ENCODE results near the gene TSPAN18. TPM values are rescaled to one million over a fixed set of nuclear protein-coding genes. Genes with fewer than 3 reads are reported as not detected.

The TSPAN18 gene
- total and polyA plus RNA-seq, 9 donors = 2.1 to 35.3 (median 14.4) TPM

DNA sequence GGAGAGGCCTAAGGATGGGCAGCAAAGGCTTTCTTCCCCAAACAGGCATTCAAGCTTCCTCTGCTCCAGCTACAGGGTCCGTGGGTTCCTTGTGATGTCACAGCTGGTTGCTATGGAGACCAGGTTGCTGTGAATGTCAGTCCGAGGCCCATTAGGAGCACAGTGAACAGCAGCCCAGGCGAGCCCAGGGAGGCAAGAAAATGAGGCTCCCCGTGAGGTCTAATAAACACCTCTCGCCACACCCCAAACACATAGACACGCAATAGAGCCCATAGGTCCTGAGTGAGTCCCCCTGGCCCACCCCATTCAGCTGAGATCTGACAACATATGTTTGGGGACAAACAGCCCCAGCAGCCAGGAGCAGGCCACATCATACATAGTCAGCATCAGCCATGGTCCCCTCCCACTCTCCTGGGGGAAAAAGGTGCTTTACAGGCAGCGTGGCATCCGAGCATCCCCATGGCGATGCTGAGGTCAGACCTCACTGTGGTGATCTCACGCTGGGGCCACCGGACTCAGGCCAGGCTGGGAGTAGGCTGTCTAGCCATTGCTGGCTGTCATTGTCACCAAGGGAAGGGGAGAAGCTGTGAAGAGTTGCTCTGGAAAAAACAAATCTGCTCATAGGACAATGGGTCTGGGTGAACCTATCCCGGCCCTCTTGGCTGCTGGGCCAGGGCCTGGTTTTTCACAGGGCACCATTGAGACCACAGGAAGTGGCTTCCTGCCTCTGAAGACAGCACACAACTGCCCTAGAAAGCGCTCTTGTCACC, 247.1 kb downstream of the TSPAN18 start:
- intact Hi-C loops (cut with DNase I) = no loop called here
- H3K27ac ChIP-seq = no peak overlapping the region
- H3K9me3 ChIP-seq = no peaks in the 10 kb centered on the region
- H3K4me3 ChIP-seq = no peak overlapping the region
- no peaks in the 10 kb centered on the region for H3K36me3 ChIP-seq
- TF ChIP-seq CTCF (IDR thresholded peaks at IDR 0.05) (no peak), POLR2A (IDR thresholded peaks at IDR 0.05) (no peak), EP300 (IDR thresholded peaks at IDR 0.05) (no peak)
- DNase-seq = no peak
- H3K4me1 ChIP-seq (ENCODE audit: insufficient read depth) = no peaks in the 10 kb centered on the region
- no peaks in the 10 kb centered on the region for H3K27me3 ChIP-seq
- WGBS, 3 donors = 86 to 87% (median 87%) methylated on average over 13 of the region's 13 CpGs

GRCh38 chr11:44974402-44975000, 247.7 kb downstream of the TSPAN18 start:
- no peak for DNase-seq
- Histone ChIP-seq H3K27ac (no peak overlapping the region), H3K9me3 (no peaks in the 10 kb centered on the region), H3K4me1 (ENCODE audit: insufficient read depth) (no peaks in the 10 kb centered on the region), H3K4me3 (no peak overlapping the region), H3K36me3 (no peaks in the 10 kb centered on the region), H3K27me3 (no peaks in the 10 kb centered on the region)
- TF ChIP-seq EP300 (IDR thresholded peaks at IDR 0.05) = no peak
- no peak for TF ChIP-seq CTCF (IDR thresholded peaks at IDR 0.05)
- TF ChIP-seq POLR2A (IDR thresholded peaks at IDR 0.05) = no peak
- intact Hi-C loops (cut with DNase I) = no loop called here
- WGBS, 3 donors = 84 to 95% (median 91%) methylated on average over 12 of the region's 12 CpGs

- no peak overlapping the region for H3K27ac ChIP-seq
- no peaks in the 10 kb centered on the region for H3K9me3 ChIP-seq
- H3K36me3 ChIP-seq = no peaks in the 10 kb centered on the region
- H3K27me3 ChIP-seq = no peaks in the 10 kb centered on the region
- intact Hi-C loops (cut with DNase I) = no loop called here
- TF ChIP-seq CTCF (IDR thresholded peaks at IDR 0.05) = no peak
- no peak for TF ChIP-seq EP300 (IDR thresholded peaks at IDR 0.05)
- no peak for TF ChIP-seq POLR2A (IDR thresholded peaks at IDR 0.05)
- WGBS, 3 donors = 40 to 55% (median 52%) methylated on average over 5 of the region's 5 CpGs
- no peaks in the 10 kb centered on the region for H3K4me1 ChIP-seq (ENCODE audit: insufficient read depth)
- no peak overlapping the region for H3K4me3 ChIP-seq
- DNase-seq = no peak
These were observed 249.8 kb downstream of the TSPAN18 start for GRCh38 chr11:44976576-44976975.

DNA sequence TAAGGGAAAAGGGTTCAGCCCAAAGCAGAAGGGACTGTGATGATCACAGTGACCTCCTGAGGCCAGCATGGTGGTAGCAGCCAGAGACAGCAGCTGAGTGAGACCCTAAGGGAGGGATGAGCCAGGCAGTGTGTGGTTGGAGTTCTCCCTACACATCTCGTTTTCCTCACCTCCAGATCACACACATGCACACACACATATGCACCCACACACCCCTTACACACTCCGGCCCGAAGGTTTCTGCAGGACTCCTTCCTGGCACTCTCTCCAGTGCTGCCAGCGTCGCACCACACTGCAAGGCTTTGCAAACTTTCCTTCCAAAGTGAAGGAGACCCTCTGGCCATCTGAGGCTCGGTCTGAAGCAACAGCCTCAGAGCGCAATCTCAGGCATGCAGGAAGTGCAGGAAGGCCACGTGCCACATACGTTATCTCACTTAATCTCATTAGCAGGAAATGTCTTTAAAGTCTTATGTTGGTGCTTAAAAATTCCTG, 250.8 kb downstream of the TSPAN18 start:
- no peak for TF ChIP-seq EP300 (IDR thresholded peaks at IDR 0.05)
- TF ChIP-seq CTCF (IDR thresholded peaks at IDR 0.05) = no peak
- no peak for TF ChIP-seq POLR2A (IDR thresholded peaks at IDR 0.05)
- intact Hi-C loops (cut with DNase I) = no loop called here
- Histone ChIP-seq H3K27me3 (no peaks in the 10 kb centered on the region), H3K4me3 (no peak overlapping the region), H3K4me1 (ENCODE audit: insufficient read depth) (no peaks in the 10 kb centered on the region), H3K36me3 (no peaks in the 10 kb centered on the region), H3K9me3 (no peaks in the 10 kb centered on the region), H3K27ac (no peak overlapping the region)
- WGBS, 3 donors = 20 to 33% (median 32%) methylated on average over 9 of the region's 9 CpGs
- DNase-seq = no peak

Measured in ovary (tissue), 9 donors.